IPS-NIHi7 (cell line): ENCODE results near the gene AMMECR1L.
A peak's percentile ranks its signal among the peaks of the same experiment; 100 is the strongest.
"Not testable (repeated sequence)": the region's sequence is repeated elsewhere in the genome, so short reads cannot be mapped to it uniquely, and the experiment has no call there.

Source experiments
- DNase-seq: peaks from one replicate; pipeline ENCODE4 v3.0.0; 2012; ENCODE audit warnings: mixed read lengths; ENCODE audit errors: extremely low spot score

AMMECR1L gene

DNA sequence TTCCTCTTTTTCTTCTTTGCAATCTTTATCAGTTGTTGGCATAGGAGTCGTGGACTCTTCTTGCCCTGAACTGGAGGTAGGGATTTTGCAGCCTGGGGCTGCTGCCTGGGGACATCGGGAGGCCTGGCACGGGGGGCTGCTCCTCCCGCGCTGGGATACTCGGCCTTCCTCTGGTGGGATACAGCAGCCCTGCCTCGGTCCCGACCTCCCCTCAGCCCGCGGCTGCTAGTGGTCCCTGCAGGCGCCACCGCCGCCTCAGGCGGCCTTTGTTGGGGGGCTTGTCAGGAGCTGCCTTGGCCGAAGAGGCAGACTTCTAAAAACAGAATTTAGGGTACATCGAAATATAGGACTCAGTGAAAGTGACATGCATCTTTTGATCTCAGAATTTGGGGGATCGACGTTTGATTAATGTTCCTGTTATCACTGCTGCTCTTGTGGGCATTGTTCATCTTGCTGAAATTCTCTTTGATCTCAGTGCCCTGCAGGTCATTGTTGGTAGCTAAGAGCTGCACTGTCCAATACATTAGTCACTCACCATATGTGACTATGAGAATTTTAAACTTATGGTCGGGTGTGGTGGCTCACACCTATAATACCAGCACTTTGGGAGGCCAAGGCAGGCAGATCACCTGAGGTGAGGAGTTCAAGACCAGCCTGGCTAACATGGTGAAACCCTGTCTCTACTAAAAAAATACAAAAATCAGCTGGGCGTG is 44.1 kb downstream of the AMMECR1L start:
- DNase-seq = no peak

DNA sequence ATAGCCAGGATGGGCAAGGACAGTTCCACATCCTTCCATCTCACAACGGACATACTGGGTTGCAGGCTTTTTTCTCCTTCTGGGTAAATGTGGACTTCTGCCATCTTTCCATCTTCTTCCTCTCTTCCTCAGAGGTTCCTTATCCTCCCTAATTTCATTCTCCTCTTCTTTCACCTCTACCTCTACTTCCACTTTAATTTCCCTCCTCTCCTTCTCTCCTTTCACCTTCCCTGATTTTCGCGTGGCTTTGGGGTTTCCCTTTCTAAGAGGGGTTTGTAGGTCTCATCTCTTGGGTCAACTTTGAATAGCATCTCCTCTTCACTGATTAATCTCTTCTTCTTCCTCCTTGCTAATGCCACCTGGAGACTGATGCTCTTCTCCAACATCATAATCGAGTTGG is 44.9 kb downstream of the AMMECR1L start:
- DNase-seq = no peak

DNA sequence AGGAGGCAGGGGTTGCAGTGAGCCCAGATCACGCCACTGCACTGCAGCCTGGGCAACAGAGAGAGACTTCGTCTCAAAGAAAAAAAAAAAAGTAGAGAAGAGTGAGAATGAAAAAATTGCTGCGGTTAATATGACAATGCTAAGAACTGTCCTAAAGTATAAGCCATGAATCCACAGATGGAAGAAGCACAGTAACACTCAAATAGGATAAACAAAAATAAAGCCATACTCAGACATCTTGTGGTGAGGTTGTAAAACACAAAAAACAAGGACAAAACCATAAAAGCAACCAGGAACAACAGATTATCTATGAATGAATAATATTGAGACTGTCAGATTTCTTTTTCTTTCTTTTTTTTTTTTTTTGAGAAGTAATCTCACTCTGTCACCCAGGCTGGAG is 50.8 kb downstream of the AMMECR1L start:
- DNase-seq = no peak

DNA sequence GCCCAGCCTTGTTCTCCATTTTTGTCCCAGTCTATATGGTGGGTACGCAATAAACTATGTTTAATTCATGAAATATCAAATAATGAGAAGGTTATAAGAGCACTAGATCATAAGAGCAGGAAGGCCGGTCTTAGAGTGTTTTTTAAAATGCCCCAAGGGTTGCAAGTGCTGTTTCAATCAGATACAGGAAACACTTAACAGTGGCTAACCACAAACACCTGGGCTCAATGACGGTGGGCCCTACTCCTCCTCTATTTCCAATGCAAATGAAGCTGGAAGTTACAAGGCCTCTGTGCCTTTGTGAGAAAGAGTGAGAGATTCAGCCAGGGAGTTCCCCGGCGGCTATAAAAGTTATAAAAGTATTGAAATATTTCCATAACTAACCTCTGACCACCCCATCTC is 55.9 kb downstream of the AMMECR1L start:
- DNase-seq = peak; percentile 67

DNA sequence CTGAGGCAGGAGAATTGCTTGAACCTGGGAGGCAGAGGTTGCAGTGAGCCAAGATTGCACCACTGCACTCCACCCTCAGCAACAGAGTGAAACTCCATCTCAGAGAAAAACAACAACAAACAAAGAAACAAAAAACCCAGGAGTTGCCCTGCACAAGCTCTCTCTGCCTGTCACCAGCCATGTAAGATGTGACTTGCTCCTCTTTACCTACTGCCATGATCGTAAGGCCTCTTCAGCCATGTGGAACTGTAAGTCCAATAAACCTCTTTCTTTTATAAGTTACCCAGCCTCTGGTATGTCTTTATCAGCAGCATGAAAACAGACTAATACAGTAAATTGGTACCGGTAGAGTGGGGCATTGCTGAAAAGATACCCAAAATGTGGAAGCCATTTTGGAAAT is 59.0 kb downstream of the AMMECR1L start:
- not testable (repeated sequence) for DNase-seq

DNA sequence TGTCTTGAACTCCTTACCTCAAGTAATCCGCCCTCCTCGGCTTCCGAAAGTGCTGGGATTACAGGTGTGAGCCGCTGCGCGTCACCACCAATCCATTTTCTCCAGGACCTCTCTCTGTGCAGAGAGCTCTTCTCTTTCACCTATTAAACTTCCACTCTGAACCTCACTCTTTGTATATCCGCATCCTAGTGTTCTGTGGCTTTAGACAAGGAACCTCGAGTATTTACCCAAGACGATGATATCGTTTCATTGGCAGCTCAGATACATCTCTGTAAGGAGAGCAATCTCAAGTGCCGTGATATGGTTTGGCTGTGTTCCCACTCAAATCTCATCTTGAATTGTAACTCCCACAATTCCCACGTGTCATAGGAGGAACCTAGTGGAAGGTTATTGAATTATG is 59.7 kb downstream of the AMMECR1L start:
- DNase-seq = no peak

DNA sequence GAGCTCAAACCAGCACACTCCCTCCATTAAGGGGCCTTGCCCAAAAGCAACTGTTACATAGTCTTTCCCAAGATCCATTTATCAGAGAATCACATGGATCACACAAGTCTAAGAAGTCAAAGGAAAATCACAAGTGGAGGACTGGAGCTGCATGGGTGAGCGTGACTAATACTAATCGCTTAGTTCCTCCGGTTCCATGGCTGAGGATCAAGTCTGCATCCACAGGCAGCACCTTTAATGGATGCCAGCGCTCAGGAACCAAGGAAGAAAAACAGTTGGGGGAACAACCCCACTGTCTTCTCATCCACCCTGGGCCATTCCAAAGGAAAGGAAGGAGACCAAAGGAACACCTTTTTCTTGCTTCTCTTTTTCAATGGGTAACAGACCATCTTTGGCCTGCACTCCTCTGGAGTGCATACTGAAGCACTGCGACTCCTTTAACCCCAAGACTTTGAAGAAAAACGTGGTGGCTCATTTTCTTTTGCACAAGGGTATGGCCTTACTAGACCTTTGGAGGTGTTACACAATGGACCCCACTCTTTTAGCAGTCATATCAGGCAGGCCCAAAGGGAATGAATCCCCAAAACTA is 65.6 kb downstream of the AMMECR1L start:
- peak; percentile 17 for DNase-seq

DNA sequence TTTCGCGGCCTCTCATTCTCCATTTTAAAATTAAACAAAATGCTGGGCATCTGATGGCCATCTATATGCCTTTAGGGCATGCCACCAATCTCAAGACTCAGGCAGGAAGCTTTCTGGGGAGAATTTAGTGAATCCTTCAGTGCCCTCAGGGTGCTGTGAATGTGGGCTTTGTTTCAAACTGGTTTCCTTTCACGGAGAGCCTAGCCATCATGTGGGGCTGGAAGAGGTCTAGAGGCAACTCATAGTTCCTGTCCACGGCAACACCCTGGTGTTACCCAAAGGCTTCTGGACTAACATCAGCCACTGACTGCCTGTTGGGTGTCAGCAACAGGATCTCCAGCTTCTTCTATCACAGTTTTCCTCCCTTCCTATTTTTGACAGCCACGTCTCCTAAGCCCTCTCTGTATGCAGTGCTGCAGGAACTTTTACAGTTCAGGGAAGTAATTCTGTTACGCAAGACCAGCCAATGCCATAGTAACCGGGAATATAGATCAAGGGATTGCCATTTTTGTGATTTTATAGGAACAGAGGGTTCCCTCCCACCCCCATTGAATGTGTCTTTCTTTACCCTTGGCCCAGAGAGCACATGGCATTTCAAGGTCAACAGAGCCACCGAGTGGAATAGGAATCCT is 66.8 kb downstream of the AMMECR1L start:
- DNase-seq = no peak

DNA sequence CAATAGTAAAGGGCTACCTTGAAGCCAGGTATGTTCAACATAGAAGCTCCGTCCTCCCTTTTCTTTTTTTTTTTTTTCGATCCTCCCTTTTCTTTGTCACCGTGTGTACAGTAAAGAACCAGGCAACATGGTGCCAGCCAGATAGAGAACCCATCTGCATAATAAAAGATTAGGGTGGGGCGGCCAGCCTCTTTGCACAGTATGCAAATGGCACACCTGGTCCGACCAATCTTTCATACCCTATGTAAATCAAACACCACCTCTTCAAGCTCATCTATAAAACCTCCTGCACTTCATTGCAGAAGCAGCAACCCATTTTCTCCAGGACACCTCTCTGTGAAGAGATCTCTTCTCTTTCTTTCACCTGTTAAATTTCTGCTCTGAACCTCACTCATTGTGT is 67.5 kb downstream of the AMMECR1L start:
- no peak for DNase-seq

DNA sequence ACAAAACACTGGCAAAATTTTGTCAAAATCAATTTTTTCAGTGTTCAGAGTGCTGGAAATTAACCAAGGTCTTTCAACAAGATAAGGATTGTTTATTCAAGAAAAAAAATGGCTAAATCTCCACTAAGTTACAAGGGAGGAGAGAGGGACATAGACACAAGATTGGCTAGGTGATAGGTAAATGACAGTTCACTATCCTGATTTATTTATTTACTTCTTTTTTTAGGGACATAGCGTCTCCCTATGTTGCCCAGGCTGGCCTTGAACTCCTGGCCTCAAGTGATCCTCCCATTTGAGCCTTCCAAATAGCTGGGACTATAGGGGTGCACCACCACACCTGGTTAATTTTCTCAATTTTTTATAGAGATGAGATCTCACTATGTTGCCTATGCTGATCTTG is 71.1 kb downstream of the AMMECR1L start:
- DNase-seq = no peak

DNA sequence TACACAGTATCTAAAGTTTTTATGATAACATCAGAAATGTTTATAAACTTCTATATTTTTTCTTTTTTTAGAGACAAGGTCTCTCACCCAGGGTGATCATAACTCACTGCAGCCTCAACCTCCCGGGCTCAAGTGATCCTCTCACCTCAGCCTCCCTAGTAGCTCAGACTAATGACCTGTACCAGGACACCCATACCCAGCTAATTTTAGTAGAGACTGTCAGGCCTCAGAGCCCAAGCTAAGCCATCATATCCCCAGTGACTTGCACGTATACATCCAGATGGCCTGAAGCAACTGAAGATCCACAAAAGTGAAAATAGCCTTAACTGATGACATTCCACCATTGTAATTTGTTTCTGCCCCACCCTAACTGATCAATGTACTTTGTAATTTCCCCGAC is 73.3 kb downstream of the AMMECR1L start:
- not testable (repeated sequence) for DNase-seq
